Hypothalamus (tissue), 51 donors: ENCODE results near the gene CACNA2D2.
A peak's percentile ranks its signal among the peaks of the same experiment; 100 is the strongest.

Experiments used
- DNase-seq, 51 donors: peaks; one replicate each; lab custom pipeline; 2025; lab: John Stamatoyannopoulos, UW

Gene CACNA2D2

DNA sequence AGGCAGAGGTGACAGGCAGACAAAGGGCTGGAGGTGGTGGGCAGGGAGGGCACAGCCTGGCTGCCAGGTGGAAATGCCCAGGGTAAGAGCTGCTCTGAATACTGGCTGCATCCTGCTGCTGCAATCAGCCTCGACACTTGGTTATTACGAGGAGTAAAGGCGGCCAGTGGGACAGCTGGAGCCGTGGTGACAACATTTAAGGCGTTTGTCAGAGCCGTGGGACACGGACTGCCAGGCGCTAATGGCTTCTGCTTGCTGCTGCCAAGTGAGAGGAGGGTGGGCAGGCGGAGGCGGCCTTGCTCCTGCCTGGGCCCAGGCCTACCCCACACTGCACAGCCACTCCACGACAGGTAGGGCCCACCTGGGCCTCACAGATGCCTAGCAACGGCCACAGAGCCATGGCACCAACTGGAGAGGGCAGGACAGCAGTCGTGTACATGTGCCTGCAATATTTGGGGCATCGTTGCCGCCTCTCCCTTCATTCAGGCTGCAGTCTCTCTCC, 94.9 kb downstream of the CACNA2D2 start:
- DNase-seq, result peak in 3 of 51 donors; percentile 8 to 15 (median 10)

DNA sequence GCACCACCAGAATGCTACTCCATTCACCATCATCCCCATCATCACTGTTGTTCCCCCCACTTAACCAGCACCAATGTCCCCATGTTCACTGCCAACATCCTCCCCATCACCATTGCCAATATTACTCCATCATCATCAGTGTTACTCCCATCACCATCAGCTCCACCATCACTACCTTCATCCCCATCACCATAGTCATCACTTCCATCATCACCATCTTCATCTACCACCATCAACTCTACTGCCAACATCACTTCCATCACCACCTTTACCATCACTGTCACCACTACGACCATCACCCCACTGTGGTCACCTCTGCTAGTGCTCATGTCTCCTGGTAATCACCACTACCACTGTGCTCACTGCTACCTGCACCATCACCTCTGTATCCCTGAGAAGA, 96.9 kb downstream of the CACNA2D2 start:
- DNase-seq, result no peak

DNA sequence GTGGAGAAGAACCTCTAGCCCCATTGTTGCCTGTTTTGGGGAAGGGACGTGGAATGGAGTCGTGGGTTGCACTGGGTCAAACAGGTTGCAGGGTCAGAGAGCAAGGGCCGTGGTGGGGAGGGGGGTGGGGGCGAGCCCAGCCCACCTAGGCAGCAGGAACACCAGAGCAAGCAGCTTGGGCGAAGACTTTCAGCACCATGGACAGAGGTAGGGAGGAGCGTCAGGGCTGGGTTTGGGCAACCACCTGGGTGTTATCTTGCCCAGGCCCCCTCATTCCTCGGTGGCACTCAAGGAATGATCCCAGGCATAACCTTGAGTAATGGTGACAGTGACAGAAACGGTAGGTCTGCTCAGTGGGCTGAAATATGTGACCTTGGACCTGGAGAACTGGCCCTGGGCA, 98.2 kb downstream of the CACNA2D2 start:
- no peak for DNase-seq

DNA sequence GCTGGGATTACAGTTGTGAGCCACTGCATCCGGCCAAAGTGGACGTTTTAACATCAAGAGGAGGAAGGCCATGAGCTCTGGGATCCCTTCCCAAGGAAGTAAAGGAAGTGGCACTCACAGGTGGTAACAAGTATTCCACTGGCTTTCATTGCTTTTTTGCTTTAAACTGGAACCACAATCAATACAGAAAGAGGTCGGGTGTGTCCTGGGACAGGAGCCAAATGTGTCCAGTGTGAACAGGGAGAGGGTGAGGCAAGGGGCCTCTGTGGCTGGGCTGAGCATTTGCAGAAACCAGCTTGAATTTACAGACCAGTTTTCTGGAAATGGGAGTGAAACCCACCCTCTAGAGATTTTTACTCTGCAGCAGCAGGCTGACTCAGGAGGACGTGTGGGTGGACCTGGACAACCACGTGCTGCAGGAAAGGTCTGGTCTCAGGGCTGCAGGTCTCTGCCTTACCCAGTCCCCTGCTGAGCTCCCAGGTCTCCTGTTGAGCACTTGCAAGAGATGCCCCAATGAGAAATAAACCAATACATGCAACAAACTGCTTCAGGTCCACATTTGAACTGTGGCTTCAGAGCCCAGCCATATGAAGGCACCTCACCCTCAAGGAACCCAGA, 101.3 kb downstream of the CACNA2D2 start:
- no peak for DNase-seq

DNA sequence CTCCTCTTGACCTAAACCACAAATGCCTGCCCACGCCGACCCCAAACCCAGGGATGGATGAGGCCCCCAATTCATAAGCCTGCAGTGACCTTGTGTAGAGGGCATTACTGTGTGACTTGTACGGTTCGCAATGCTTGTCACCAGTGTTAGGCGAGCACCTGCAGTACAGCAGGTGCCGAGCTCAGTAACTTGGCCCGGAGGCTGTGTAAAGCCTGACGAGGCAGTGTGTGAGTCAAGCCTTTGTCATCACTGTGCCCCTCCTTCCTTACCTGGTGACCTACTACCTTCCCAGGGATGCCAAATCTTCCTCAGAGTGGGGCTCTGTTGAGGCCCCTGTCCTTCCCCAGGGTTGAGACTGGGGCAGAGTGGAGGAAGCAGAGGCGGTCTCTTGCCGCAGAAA, 106.9 kb downstream of the CACNA2D2 start:
- peak in 2 of 51 donors; percentile 5 to 13 for DNase-seq

DNA sequence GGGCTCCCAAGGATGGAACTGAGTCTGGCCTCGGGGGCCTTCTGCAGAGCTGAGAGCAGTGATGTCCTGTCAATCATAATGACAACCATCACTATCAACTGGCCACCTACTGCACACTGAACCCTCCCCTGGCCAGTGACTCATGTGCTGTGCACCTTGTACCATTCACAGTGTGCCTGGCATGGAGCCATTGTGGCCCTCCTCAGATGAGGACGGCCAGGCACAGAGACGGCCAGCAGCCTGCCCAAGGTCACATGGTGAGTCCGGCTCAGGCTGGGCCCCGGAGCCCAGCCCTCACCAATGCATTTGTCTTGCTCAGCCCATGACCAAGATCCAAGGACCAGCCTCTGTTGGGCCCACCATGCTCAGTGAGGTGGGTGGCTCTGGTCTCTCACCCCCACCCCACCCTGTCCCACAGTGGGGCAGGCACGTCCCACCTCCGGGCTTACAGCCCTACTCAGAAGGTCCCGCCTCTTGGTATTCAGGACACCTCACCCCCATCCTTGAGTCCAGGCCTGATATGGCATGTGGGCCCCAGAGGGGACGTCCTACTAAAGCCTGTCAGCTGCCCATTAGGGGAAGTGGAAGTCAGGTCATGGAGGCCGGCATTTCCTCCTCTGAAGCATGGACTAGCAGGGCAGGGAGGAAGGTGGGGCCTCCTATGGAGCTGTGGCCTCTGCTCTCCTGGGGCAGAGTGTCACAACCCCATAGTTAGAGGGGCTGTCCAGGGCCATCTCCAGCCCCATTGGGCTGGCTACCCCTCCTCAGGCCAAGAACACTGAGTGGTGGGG, 108.2 kb downstream of the CACNA2D2 start:
- DNase-seq, result no peak

DNA sequence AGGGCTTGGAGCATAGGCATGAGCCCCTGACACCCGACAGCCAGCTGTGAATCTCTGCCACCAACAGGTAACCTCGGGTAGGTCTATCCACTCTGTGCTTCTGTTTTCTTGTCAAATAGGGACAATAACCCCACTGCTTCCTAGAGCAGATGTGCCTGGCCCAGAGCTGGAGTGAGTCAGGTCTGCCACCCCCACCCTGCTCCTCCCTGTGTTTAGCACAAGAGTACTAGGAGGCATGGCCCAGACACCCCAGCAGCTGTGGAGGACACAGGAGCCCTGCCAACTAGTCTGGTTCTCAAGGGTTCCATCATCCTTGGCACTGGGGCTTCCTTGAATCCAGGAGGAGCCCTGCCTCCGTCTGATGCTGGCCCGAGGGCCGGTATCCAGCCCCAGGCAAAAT, 110.4 kb downstream of the CACNA2D2 start:
- DNase-seq, result no peak

DNA sequence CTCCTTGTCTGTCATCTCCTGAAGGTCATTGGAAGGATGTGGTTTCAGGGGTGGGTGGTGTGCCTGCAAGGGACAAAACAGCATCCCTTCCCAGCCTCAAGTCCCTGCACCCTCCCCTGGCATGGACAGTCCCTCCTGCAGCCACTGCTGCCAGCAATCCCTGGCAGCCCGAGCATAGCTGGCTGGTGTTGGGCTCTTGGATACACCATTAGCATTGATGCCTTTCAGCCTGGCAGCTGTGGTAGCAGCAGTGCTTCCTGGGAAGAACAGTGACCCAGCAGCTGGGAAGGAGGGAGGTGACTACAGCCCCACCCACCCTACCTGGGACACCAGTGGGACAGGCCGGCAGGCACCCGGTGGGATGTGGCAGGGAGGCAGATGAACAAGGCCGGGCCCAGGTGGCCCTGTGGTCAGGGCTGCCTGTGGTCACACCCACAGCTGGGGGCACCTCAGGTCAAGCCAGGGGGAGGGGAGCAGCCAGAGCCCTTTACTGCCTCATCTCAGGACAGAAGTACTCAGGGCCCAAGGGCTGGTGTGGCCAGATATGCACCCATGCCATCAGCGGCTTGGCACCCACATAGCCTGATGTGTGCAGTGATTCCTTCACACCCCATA, 111.2 kb downstream of the CACNA2D2 start:
- DNase-seq, result peak in 22 of 51 donors; percentile 3 to 50 (median 18)

DNA sequence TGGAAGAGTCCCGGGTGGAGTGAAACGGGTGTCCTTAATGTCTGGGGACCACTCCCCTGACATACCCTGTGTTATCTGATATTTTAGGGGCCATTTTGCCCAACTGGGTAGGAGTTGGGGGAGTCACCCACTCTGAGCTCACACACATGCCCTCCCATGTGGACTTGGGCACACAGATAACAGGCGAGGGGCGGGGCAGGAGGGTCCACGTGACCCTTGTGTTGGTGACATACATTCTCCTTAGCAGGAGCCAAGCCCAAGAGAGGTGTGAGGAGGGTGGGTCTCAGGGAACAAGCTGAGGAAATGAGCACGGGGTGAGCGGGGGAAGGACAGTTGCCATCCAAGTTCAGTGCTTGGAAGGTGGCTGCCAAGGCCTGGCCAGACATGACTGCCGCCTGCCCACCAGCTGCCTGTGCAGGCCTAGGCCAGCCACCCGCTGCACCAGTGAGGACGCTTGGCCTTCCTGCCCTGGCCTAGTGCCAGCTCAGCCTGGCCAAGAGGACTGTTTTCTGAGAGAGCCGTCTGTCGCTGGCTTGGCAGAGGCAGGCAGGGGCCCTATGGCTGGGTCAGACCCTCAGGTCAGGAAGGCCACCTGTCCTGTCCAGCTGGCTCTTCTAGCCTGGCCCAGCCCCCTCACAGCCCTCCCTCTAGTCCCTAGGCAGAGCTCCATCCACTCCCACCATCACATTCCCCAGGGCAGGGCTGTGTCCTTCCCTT, 112.8 kb downstream of the CACNA2D2 start:
- peak in 31 of 51 donors; percentile 6 to 63 (median 30) for DNase-seq

DNA sequence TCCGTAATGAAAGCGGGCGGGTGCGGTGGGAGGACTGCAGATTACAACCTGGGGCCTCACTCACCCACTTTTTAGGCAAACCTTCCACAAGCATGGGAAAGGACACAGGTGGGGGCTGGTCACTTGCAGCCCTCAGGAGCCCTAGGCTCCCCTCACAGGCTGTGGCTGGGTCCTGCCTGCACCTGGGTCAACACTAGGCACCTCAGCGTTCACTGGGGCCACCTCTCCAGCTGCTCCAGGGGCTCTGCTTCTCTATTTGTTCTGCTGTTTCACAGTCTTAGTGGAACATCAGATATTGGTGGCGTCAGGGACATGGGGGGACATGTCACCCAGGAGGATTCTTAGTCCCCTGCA, 114.0 kb downstream of the CACNA2D2 start:
- no peak for DNase-seq

DNA sequence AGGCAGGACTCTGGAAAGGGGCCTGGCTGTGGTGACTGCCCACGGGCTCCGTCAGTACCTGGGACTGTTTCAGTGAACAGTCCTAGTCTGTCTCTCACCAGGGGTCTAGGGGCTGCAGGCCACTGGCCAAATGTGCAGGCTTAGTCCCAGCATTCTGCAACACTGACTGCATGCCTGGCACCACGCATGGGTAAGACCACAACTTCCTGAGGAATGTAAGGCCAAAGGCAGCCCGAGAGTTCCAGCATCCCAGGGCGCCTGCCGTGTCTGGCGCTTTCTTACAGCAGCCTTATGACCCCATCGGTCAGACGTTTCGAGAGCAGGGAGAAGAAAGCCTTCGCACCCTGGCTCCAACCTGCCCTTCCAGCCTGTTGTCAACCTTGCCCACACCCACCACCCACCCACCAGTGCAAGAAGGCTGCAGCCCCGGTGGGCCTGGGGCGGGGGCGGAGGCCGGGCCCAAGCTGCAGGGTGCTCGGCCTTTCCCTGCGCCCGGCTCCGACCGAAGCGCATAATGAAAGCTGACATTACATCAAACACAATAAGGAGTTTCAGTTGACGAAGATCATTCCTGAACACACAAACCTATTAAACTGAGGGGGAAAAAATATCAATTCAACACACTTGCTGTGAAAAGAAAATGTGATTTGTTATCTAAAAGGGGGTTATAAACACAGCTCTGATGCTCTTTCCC, 114.6 kb downstream of the CACNA2D2 start:
- no peak for DNase-seq

DNA sequence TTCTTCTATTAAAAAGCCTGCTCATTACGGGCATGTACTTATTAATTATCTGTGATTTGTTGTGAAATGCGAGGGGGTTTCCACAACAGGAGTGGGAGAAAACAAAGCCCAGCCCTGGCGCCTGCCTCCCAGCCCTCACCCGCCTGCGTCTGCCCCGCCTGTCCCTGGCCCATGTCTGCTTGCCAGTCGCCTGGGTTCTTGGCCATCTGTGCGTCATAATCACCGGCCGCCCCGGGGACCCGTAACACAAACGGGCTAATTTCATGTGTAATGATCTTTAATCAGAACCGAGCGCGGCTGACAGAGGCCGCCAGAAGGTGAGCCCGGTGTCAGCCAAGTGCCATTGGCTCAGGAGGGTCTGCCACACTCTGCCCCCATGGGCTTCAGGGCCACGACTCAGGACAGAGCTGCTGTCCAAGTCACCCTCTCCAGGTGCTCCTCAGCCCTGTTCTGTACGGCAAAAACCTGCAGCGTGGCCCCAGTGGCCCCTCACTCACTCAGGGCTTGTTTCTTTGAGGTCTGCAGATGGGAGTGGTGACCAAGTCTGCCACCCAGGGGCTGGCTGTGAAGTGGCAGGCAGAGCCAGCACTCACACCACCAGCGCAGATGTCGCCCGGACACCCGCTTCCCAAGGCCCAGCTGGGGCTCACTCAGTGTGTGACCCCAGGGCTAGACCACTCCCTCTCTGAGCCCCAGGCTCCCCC, 115.3 kb downstream of the CACNA2D2 start:
- DNase-seq, result peak in 8 of 51 donors; percentile 3 to 22 (median 10)

DNA sequence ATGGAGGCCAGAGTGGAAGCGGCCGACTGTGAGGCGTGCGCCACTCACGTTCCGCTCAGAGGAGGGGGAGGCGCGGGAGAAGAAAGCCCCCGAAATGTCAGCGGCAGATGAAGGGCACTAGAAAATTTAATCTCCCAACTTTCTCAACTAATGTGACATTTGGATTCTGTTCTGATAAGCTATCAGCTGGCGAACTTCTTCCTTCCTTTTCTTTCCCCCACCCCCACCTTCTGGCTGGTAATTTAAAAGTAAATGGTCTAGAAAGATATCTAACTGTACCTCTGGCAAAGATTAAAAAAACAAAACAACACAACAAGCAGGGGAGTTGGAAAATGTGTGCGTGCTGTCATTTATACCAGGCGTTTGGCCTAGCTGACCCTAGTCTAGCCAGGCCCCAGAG, 117.7 kb downstream of the CACNA2D2 start:
- no peak for DNase-seq

DNA sequence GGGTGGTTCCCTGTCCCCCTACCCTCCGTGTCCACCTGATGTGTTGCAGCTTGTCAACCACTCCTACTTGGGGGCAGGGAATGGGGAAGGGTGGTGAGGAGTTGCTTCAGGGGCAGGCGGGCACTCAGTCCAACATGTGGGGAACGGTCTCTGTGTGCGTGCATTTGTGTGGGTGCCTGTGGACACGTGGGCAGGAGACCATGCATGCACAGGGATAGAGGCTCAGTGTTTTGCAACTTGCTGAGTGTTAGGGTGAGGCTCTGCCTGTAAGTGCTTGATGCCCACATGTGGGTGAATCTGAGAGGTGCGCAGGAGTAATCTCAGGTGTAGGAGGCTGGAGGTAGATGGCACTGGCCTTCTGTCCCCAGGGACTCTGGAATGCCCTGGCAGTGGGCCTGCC, 119.7 kb downstream of the CACNA2D2 start:
- no peak for DNase-seq

DNA sequence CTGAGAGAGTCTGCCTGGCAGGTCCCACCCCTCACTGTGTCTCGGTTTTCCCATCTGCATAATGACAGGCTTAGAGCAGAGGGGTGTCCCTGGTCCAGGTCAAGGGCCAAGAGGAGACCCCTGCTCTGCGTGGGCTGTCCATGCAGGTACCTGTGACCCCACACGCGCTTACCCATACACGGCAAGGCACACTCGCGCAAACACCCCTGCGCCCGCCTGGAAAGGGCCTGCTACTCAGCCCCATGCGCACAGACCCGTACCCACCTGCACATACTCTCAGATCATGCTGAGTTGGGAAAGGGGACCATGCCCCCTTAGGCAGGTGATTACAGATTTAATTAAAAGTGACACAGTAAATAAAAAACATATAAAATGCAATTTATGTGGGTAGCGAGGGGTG, 120.7 kb downstream of the CACNA2D2 start:
- DNase-seq, result no peak

DNA sequence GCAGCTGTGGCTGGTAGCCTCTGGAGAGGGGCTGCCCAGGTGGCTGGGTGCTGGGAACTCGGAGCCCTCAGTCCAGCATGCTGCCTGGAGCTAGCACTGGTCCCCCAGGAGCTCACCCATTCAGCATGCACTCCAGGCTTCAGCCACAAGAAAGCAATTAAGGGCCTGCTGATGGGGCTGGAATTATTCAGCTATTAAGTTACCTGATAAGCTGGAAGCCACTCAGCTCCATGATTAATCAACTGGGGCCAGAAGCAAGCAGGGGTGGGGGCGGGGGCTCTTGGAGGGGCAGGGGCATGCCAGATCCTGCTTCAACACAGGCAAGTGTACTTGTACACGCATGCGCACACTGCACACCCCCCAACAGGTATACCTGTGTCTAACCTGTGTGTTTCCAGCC, 122.1 kb downstream of the CACNA2D2 start:
- DNase-seq, result no peak

DNA sequence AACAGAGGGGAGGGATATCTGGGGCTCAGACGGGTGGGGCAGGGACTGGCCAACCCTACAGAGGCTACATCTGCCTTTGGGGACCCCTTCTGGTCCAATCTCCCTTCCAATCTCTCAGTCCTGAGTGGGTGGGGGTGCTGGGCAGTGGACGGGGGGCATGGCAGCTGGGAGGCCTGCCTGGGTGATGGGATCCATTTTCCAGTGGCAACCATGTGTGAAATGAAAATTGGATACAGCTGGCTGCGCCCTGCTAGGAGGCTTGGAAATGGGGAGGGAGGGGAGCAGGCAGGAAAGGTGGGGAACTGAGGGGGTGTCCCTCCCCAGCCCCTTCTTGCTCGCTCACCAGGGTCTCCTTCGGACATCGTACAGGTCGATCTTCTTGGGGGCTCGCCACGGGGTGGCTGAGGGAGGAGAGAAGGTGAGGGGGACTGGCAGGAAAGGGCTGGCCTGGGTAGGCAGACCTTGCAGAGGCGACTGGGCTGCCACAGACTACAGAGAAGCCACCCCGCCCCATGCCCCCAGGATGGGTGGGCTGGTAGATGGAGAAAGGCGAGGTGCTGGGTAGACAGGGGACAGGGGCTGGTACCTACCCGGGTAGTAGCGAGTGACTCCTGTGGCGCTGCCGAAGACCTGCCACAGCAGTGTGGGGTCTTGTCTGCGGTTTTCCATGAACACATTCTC, 122.9 kb downstream of the CACNA2D2 start:
- DNase-seq, result no peak

DNA sequence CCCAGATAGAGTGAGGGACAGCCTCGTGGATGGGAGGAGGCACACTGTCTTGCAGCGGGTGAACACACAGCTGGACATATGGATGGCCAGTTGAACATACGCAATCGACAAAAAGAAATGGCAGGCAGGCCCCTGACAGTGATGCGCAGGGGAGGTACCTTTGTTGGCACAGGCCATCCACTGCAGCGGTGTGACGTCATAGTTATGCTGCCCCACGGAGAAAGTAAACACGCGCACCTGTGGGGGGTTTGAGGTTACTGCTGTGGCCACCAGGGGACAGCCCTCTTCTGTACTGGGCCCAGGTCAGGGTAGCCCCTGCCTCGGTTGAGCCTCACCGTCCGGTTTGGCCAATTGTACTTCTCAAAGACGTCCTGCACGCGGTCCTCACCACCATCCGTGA, 124.7 kb downstream of the CACNA2D2 start:
- no peak for DNase-seq

DNA sequence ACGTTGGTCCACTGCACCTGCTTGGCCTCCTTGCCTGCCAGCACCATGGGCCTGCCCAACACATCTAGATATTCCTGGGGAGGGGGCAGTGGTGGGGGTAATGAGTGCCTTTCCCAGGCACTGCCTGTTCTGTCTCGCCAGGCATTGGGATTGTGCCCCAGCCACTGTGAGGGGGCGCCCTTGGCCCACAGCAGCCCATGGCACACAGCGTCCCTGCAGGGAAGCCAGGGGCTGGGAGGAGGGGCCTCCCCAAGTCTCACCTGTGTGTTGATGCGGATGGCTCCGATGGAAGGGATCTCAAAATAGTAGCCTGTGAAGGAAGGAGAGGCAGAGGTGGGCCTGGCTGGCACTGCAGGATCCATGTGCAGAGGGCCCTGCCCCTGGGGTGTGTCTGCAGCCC, 125.4 kb downstream of the CACNA2D2 start:
- DNase-seq, result no peak
